Stimulated activated CD8-positive, alpha-beta memory T cell treated with anti-CD3 and anti-CD28 coated beads, Interleukin-7, amount 100 ng/mL, for 4 hours (primary cell): ENCODE results near the gene HARBI1.

Source experiments
- DNase-seq, 2 donors: peaks; one replicate each; pipeline ENCODE4 v3.0.0-alpha.2; 2020; ENCODE audit warnings: low read depth in 2 of 2

HARBI1 gene

GRCh38 chr11:46633291-46634217 lies 16.5 kb upstream of the HARBI1 start:
- DNase-seq = no peak

- no peak for DNase-seq
These were observed 15.5 kb upstream of the HARBI1 start for GRCh38 chr11:46632502-46632901.

GRCh38 chr11:46631676-46632075 lies 14.6 kb upstream of the HARBI1 start:
- no peak for DNase-seq

GRCh38 chr11:46630237-46630636 lies 13.2 kb upstream of the HARBI1 start:
- no peak for DNase-seq

- DNase-seq = no peak
These were observed 11.9 kb upstream of the HARBI1 start for GRCh38 chr11:46628961-46629360.

- DNase-seq = no peak
These were observed 8.4 kb upstream of the HARBI1 start for GRCh38 chr11:46625406-46625805.

- DNase-seq = no peak
These were observed 1.8 kb upstream of the HARBI1 start for GRCh38 chr11:46618837-46619236.

- DNase-seq = no peak
These were observed 916 bp upstream of the HARBI1 start for GRCh38 chr11:46617972-46618314.

GRCh38 chr11:46616551-46617133 lies 385 bp downstream of the HARBI1 start:
- no peak for DNase-seq

GRCh38 chr11:46615756-46616155 lies 1.3 kb downstream of the HARBI1 start:
- DNase-seq = no peak

GRCh38 chr11:46612326-46612725 lies 4.7 kb downstream of the HARBI1 start:
- no peak for DNase-seq

- DNase-seq = no peak
These were observed 5.3 kb downstream of the HARBI1 start for GRCh38 chr11:46611526-46612304.

- no peak for DNase-seq
These were observed 7.6 kb downstream of the HARBI1 start for GRCh38 chr11:46609386-46609785.

- no peak for DNase-seq
These were observed 9.5 kb downstream of the HARBI1 start for GRCh38 chr11:46607516-46607915.

- DNase-seq = no peak
These were observed 12.2 kb downstream of the HARBI1 start for GRCh38 chr11:46604796-46605195.

GRCh38 chr11:46603704-46604308 lies 13.2 kb downstream of the HARBI1 start:
- DNase-seq = no peak

GRCh38 chr11:46601129-46601528 lies 15.9 kb downstream of the HARBI1 start:
- DNase-seq = no peak

- no peak for DNase-seq
These were observed 16.6 kb downstream of the HARBI1 start for GRCh38 chr11:46600194-46600960.

GRCh38 chr11:46599340-46600193 lies 17.5 kb downstream of the HARBI1 start:
- DNase-seq = no peak

- no peak for DNase-seq
These were observed 19.3 kb downstream of the HARBI1 start for GRCh38 chr11:46597609-46598219.
